Measurements from ENCODE around the gene ERLEC1. TPM values are rescaled to one million over a fixed set of nuclear protein-coding genes. Genes with fewer than 3 reads are reported as not detected.
"Not testable (repeated sequence)": the region's sequence is repeated elsewhere in the genome, so short reads cannot be mapped to it uniquely, and the experiment has no call there.

The ERLEC1 gene
- polyA plus RNA-seq, 1 donor from 2014 or later, result 88.6 TPM

- no peak overlapping the region for H3K9ac ChIP-seq (ENCODE audit: low read length)
These were observed 41.5 kb downstream of the ERLEC1 start for GRCh38 chr2:53828331-53828730.

GRCh38 chr2:53829273-53829979 lies 42.6 kb downstream of the ERLEC1 start:
- no peaks in the 10 kb centered on the region for H3K9me3 ChIP-seq (ENCODE audit: low read length)

More at GRCh38 chr2:53828331-53828730, 41.5 kb downstream of the ERLEC1 start:
- no peak overlapping the region for H3K4me3 ChIP-seq (ENCODE audit: low read length)
- no peaks in the 10 kb centered on the region for H3K36me3 ChIP-seq (ENCODE audit: insufficient read depth, low read length)
- no peak overlapping the region for H3K27ac ChIP-seq (ENCODE audit: low read length)
- H3F3A ChIP-seq (ENCODE audit: insufficient read depth, low read length, poor library complexity, severe bottlenecking), result no peaks in the 10 kb centered on the region
- H3K79me2 ChIP-seq (replicated peaks; ENCODE audit: insufficient read depth, low read length), result no peaks in the 10 kb centered on the region
- TF ChIP-seq, protein P1, sequence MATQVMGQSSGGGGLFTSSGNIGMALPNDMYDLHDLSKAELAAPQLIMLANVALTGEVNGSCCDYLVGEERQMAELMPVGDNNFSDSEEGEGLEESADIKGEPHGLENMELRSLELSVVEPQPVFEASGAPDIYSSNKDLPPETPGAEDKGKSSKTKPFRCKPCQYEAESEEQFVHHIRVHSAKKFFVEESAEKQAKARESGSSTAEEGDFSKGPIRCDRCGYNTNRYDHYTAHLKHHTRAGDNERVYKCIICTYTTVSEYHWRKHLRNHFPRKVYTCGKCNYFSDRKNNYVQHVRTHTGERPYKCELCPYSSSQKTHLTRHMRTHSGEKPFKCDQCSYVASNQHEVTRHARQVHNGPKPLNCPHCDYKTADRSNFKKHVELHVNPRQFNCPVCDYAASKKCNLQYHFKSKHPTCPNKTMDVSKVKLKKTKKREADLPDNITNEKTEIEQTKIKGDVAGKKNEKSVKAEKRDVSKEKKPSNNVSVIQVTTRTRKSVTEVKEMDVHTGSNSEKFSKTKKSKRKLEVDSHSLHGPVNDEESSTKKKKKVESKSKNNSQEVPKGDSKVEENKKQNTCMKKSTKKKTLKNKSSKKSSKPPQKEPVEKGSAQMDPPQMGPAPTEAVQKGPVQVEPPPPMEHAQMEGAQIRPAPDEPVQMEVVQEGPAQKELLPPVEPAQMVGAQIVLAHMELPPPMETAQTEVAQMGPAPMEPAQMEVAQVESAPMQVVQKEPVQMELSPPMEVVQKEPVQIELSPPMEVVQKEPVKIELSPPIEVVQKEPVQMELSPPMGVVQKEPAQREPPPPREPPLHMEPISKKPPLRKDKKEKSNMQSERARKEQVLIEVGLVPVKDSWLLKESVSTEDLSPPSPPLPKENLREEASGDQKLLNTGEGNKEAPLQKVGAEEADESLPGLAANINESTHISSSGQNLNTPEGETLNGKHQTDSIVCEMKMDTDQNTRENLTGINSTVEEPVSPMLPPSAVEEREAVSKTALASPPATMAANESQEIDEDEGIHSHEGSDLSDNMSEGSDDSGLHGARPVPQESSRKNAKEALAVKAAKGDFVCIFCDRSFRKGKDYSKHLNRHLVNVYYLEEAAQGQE (IDR thresholded peaks at IDR 0.05; ENCODE audit: borderline replicate concordance), result no peak
- H3K9me2 ChIP-seq (ENCODE audit: insufficient read depth, low read length), result no peaks in the 10 kb centered on the region
- no peaks in the 10 kb centered on the region for H4K20me1 ChIP-seq (ENCODE audit: insufficient read depth)
- H3K27me3 ChIP-seq (ENCODE audit: insufficient read depth, low read depth, low read length), result no peaks in the 10 kb centered on the region
- H2AFZ ChIP-seq (ENCODE audit: low read depth, low read length), result no peak overlapping the region
- no peaks in the 10 kb centered on the region for H3K9me3 ChIP-seq (ENCODE audit: low read length)
- H3K4me2 ChIP-seq (ENCODE audit: low read length), result no peak overlapping the region

DNA sequence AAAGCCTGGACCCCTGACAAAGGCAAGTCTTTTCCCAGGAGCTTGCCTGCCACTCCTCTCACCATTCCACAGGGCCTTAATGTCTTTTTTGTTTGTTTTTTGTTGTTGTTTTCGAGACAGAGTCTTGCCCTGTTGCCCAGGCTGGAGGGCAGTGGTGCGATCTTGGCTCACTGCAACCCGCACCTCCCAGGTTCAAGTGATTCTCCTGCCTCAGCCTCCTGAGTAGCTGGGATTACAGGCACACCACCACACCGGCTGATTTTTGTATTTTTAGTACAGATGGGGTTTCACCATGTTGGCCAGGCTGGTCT lies 43.1 kb downstream of the ERLEC1 start:
- H3K36me3 ChIP-seq (ENCODE audit: insufficient read depth, low read length); H3K9me2 ChIP-seq (ENCODE audit: insufficient read depth, low read length); H3K4me3 ChIP-seq (ENCODE audit: low read length); H3K27ac ChIP-seq (ENCODE audit: low read length); H3K9me3 ChIP-seq (ENCODE audit: low read length); H3K9ac ChIP-seq (ENCODE audit: low read length); H4K20me1 ChIP-seq (ENCODE audit: insufficient read depth); H3K27me3 ChIP-seq (ENCODE audit: insufficient read depth, low read depth, low read length); H3F3A ChIP-seq (ENCODE audit: insufficient read depth, low read length, poor library complexity, severe bottlenecking); H3K79me2 ChIP-seq (replicated peaks; ENCODE audit: insufficient read depth, low read length); H2AFZ ChIP-seq (ENCODE audit: low read depth, low read length); H3K4me2 ChIP-seq (ENCODE audit: low read length): not testable (repeated sequence)

More at GRCh38 chr2:53829273-53829979, 42.6 kb downstream of the ERLEC1 start:
- no peak for TF ChIP-seq SMC3 (conservative IDR thresholded peaks at IDR 0.05; ENCODE audit: poor library complexity)
- no peak for TF ChIP-seq MXI1 (conservative IDR thresholded peaks at IDR 0.05; ENCODE audit: poor library complexity, severe bottlenecking)
- TF ChIP-seq EZH2 (IDR thresholded peaks at IDR 0.05; ENCODE audit: borderline replicate concordance, insufficient read depth, low read length, poor library complexity, severe bottlenecking), result no peak
- TF ChIP-seq, protein P1 (IDR thresholded peaks at IDR 0.05; ENCODE audit: borderline replicate concordance), result no peak
- no peak for TF ChIP-seq EP300 (conservative IDR thresholded peaks at IDR 0.05; ENCODE audit: poor library complexity, severe bottlenecking)
- TF ChIP-seq, protein P2, sequence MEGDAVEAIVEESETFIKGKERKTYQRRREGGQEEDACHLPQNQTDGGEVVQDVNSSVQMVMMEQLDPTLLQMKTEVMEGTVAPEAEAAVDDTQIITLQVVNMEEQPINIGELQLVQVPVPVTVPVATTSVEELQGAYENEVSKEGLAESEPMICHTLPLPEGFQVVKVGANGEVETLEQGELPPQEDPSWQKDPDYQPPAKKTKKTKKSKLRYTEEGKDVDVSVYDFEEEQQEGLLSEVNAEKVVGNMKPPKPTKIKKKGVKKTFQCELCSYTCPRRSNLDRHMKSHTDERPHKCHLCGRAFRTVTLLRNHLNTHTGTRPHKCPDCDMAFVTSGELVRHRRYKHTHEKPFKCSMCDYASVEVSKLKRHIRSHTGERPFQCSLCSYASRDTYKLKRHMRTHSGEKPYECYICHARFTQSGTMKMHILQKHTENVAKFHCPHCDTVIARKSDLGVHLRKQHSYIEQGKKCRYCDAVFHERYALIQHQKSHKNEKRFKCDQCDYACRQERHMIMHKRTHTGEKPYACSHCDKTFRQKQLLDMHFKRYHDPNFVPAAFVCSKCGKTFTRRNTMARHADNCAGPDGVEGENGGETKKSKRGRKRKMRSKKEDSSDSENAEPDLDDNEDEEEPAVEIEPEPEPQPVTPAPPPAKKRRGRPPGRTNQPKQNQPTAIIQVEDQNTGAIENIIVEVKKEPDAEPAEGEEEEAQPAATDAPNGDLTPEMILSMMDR (IDR thresholded peaks at IDR 0.05; ENCODE audit: poor library complexity, severe bottlenecking), result no peak
- TF ChIP-seq TAF1 (IDR thresholded peaks at IDR 0.05; ENCODE audit: low read depth), result no peak
- H3K27ac ChIP-seq (ENCODE audit: low read length), result no peak overlapping the region
- H3K79me2 ChIP-seq (replicated peaks; ENCODE audit: insufficient read depth, low read length), result no peaks in the 10 kb centered on the region
- no peak overlapping the region for H3K4me3 ChIP-seq (ENCODE audit: low read length)
- H3K27me3 ChIP-seq (ENCODE audit: insufficient read depth, low read depth, low read length), result no peaks in the 10 kb centered on the region
- no peaks in the 10 kb centered on the region for H3K36me3 ChIP-seq (ENCODE audit: insufficient read depth, low read length)
- no peaks in the 10 kb centered on the region for H4K20me1 ChIP-seq (ENCODE audit: insufficient read depth)
- no peak overlapping the region for H3K4me2 ChIP-seq (ENCODE audit: low read length)
- no peaks in the 10 kb centered on the region for H3F3A ChIP-seq (ENCODE audit: insufficient read depth, low read length, poor library complexity, severe bottlenecking)
- no peaks in the 10 kb centered on the region for H3K9me2 ChIP-seq (ENCODE audit: insufficient read depth, low read length)
- no peak overlapping the region for H3K9ac ChIP-seq (ENCODE audit: low read length)
- H2AFZ ChIP-seq (ENCODE audit: low read depth, low read length), result no peak overlapping the region

Data from neural cell (in vitro differentiated cells).